HL-60 (cell line): ENCODE results near the gene FHIT.

Experiments used
- GABPA ChIP-seq: IDR thresholded peaks from 2 replicates; pipeline ENCODE4 v1.6.1; 2012; ENCODE audit warnings: low read depth
- POLR2AphosphoS5 ChIP-seq: IDR thresholded peaks from 2 replicates; pipeline ENCODE4 v1.6.1; 2012; ENCODE audit warnings: low read depth
- SPI1 ChIP-seq: IDR thresholded peaks from 2 replicates; pipeline ENCODE4 v1.6.1; 2012; ENCODE audit warnings: low read depth, mild to moderate bottlenecking, borderline replicate concordance
- TF ChIP-seq, protein P1 (sequence below): IDR thresholded peaks from one replicate; pipeline ENCODE4 v1.5.1; 2011; ENCODE audit warnings: low read length, control low read depth, inconsistent platforms; ENCODE audit not compliant: insufficient read depth

DNA sequence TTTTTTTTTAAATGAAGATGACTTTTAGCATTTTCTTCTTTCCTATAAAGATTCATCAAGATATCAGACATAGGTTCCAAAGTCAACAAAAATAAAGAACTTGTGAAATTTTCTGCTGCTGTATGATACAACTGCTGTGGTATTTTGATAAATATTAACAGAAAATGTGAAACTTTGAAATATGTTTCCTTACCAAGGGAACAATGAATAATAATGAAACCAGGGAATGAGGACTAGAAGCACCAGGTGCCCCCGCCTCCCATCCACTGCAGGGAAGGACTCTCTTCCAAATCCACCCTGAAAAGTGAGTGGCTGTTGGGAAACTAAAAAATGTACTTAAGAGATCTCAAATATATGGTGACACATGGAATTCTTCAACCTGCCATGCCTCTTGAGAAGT, 198.4 kb downstream of the FHIT start:
- TF ChIP-seq, protein P1, sequence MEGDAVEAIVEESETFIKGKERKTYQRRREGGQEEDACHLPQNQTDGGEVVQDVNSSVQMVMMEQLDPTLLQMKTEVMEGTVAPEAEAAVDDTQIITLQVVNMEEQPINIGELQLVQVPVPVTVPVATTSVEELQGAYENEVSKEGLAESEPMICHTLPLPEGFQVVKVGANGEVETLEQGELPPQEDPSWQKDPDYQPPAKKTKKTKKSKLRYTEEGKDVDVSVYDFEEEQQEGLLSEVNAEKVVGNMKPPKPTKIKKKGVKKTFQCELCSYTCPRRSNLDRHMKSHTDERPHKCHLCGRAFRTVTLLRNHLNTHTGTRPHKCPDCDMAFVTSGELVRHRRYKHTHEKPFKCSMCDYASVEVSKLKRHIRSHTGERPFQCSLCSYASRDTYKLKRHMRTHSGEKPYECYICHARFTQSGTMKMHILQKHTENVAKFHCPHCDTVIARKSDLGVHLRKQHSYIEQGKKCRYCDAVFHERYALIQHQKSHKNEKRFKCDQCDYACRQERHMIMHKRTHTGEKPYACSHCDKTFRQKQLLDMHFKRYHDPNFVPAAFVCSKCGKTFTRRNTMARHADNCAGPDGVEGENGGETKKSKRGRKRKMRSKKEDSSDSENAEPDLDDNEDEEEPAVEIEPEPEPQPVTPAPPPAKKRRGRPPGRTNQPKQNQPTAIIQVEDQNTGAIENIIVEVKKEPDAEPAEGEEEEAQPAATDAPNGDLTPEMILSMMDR, result no peak
- no peak for TF ChIP-seq GABPA
- TF ChIP-seq SPI1, result no peak
- no peak for TF ChIP-seq POLR2AphosphoS5
